GM06990 (cell line): ENCODE results near the gene PPIC.
A peak's percentile ranks its signal among the peaks of the same experiment; 100 is the strongest.

ENCODE experiments used
- DNase-seq: peaks from one replicate; pipeline ENCODE4 v3.0.0-alpha.2; 2011; ENCODE audit not compliant: insufficient read length; ENCODE audit errors: extremely low read depth
- H3K27me3 ChIP-seq: replicated peaks from 2 replicates; pipeline ENCODE4 v1.6.0; 2011; ENCODE audit warnings: low read length; ENCODE audit not compliant: control insufficient read depth, insufficient read depth
- H3K36me3 ChIP-seq: 2 replicates; pipeline ENCODE4 v1.5.1; 2011; ENCODE audit warnings: low read length; ENCODE audit not compliant: control insufficient read depth, insufficient read depth
- H3K4me3 ChIP-seq: replicated peaks from 2 replicates; pipeline ENCODE4 v1.5.1; 2011; ENCODE audit warnings: low read depth, mild to moderate bottlenecking, control low read depth, low read length
- TF ChIP-seq, protein P1 (sequence below): IDR thresholded peaks from 2 replicates; pipeline ENCODE4 v1.5.1; 2011; ENCODE audit warnings: low read length, control low read depth, mild to moderate bottlenecking, inconsistent platforms; ENCODE audit not compliant: insufficient read depth, poor library complexity, severe bottlenecking

The PPIC gene

GRCh38 chr5:123047706-123048105 is 11.2 kb upstream of the PPIC start:
- TF ChIP-seq, protein P1, sequence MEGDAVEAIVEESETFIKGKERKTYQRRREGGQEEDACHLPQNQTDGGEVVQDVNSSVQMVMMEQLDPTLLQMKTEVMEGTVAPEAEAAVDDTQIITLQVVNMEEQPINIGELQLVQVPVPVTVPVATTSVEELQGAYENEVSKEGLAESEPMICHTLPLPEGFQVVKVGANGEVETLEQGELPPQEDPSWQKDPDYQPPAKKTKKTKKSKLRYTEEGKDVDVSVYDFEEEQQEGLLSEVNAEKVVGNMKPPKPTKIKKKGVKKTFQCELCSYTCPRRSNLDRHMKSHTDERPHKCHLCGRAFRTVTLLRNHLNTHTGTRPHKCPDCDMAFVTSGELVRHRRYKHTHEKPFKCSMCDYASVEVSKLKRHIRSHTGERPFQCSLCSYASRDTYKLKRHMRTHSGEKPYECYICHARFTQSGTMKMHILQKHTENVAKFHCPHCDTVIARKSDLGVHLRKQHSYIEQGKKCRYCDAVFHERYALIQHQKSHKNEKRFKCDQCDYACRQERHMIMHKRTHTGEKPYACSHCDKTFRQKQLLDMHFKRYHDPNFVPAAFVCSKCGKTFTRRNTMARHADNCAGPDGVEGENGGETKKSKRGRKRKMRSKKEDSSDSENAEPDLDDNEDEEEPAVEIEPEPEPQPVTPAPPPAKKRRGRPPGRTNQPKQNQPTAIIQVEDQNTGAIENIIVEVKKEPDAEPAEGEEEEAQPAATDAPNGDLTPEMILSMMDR, result no peak
- Histone ChIP-seq H3K27me3 (no peaks in the 10 kb centered on the region), H3K36me3 (no peaks in the 10 kb centered on the region), H3K4me3 (no peak overlapping the region)
- no peak for DNase-seq

- Histone ChIP-seq H3K36me3 (no peaks in the 10 kb centered on the region), H3K4me3 (no peak overlapping the region), H3K27me3 (no peaks in the 10 kb centered on the region)
- TF ChIP-seq, protein P1, result no peak
- no peak for DNase-seq
Measured at GRCh38 chr5:123046222-123046621, 9.7 kb upstream of the PPIC start.

DNA sequence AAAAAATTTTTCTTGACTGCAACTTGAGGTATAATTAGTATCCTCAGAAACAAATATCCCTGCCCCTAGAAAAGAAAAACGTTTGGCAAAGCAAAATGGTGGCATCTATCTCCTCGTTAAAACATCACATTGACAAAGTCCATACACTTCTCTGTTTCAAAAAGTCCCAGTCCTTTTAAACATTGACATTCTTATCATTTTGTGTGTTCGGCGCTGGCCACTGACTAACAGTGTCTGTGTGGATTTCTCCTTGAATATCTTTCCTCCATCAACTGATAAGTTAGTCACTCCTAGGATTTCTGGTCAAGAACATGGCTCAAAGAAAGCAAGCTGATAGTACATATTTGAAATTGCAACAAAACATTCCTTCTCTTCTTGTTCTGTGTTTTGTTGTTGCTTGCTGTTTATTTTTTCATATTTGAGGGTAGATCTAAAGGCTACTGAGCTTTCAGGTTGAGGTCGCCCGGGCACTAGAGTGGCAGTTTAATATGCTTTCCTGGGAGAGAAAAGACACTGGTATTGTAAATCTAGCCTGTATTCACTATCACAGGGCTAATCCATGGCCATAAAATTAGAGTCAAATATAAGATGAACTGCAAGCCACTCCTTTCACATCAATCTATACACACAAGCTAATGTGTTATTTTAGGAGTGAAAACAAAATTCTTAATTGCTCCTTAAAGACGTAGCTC is 8.5 kb upstream of the PPIC start:
- TF ChIP-seq, protein P1, result no peak
- no peaks in the 10 kb centered on the region for H3K36me3 ChIP-seq
- no peak overlapping the region for H3K4me3 ChIP-seq
- no peak for DNase-seq
- H3K27me3 ChIP-seq, result no peaks in the 10 kb centered on the region

DNA sequence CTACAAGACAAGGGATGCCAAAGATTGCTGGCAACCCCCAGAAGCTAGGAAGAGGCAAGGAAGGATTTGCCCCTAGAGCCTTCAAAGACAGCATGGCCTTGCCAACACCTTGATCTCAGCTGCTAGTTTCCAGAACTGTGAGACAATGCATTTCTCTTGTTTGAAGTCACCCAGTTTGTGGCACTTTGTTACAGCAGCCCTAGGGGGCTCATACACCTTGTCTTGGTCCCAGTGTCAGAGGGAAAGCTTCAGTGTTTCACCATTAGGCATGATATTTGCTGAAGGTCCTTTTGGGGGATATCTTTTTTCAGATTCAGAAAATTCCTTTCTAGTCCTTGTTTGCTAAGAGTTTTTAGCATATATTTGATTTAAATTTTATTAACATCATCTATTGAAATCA is 3.1 kb upstream of the PPIC start:
- TF ChIP-seq, protein P1, result no peak
- H3K4me3 ChIP-seq, result no peak overlapping the region
- no peak for DNase-seq
- no peaks in the 10 kb centered on the region for H3K36me3 ChIP-seq
- H3K27me3 ChIP-seq, result peaks cover 2% of the 10 kb centered on the region; the same call in 1 of the 2 replicates

DNA sequence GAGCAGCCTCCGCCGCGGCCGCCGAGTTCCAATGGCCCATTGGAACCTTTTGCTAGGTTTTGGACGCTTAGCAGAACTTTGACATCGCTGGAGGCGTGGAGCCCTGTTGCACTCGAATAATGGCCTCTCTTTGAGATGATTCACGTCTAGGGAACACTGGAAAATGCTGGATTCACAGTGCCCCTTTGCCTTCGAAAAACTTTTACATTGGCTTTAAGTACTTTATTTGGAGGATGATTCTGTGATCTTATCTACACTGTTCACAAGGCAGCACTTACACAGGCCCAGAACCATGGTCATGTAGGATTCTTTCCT is 536 bp upstream of the PPIC start:
- TF ChIP-seq, protein P1, result no peak
- no peak for DNase-seq
- peaks cover 2% of the 10 kb centered on the region; the same call in 1 of the 2 replicates for H3K27me3 ChIP-seq
- no peaks in the 10 kb centered on the region for H3K36me3 ChIP-seq
- peak overlapping the region; percentile 63 for H3K4me3 ChIP-seq

DNA sequence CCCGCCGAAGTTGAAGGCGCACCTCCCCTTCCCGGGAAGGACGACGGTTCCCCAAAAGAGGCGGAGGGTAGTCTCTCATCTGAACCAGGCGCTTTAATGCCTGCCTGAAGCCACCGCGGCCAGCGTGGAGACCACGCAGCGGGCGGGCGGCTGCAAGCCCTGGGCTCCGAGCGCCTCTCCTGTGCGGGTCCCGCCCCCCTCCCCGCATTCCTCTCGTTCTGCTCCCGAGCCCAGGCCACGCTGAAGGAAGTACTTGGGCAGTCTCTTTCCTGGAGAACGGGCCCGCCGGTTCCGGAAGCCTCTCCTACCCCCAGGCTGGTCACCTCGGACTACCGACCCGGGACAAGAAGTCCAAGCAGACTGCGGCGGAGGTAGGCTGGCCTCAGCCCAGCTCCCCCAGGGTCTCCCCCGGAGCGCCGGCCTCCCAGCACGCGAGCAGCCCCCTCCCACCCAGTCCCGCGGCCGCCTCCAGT is 571 bp downstream of the PPIC start:
- H3K27me3 ChIP-seq, result peaks cover 2% of the 10 kb centered on the region
- DNase-seq, result peak; percentile 16
- no peaks in the 10 kb centered on the region for H3K36me3 ChIP-seq
- H3K4me3 ChIP-seq, result peak overlapping the region; percentile 63
- TF ChIP-seq, protein P1, result no peak
